Natural killer cell treated with Interleukin-12 subunit alpha and Interleukin-12 subunit beta and Interleukin-15 and Interleukin-18, amount 100 ng/mL, for 72 hours (primary cell): ENCODE results near the gene PHLDA1. TPM values are rescaled to one million over a fixed set of nuclear protein-coding genes. Genes with fewer than 3 reads are reported as not detected.
"Not testable (repeated sequence)": the region's sequence is repeated elsewhere in the genome, so short reads cannot be mapped to it uniquely, and the experiment has no call there.

ENCODE experiments used
- ATAC-seq, 2 donors: fragments of 150-1000 bp; cut with Tn5 transposase in 1 of 2; sonication (Bioruptor Pico), chemical (Tn5 transposase) in 1 of 2; 2 replicates each; pipeline ENCODE4 v1.10.0; 2021
- DNase-seq: peaks from one replicate; pipeline ENCODE4 v3.0.0; 2022; ENCODE audit warnings: low spot score
- H3K27ac Mint-ChIP-seq, 2 donors: 1 replicate in 1 of 2; 2 replicates in 1 of 2; pipeline ENCODE4 v1.8.0; 2022; ENCODE audit warnings: mixed read lengths in 2 of 2, mild to moderate bottlenecking in 1 of 2, moderate library complexity in 1 of 2
- H3K27me3 Mint-ChIP-seq, 2 donors: 1 replicate in 1 of 2; 2 replicates in 1 of 2; pipeline ENCODE4 v1.8.0; 2022; ENCODE audit warnings: mixed read lengths in 2 of 2
- H3K36me3 Mint-ChIP-seq: one replicate; pipeline ENCODE4 v1.8.0; 2022; ENCODE audit warnings: mixed read lengths
- H3K4me1 Mint-ChIP-seq, 2 donors: 1 replicate in 1 of 2; 2 replicates in 1 of 2; pipeline ENCODE4 v1.8.0; 2022; ENCODE audit warnings: low read depth in 2 of 2, mixed read lengths in 2 of 2, mild to moderate bottlenecking in 1 of 2
- H3K4me3 Mint-ChIP-seq: one replicate; pipeline ENCODE4 v1.8.0; 2022; ENCODE audit warnings: mixed read lengths
- H3K9me3 Mint-ChIP-seq: 2 replicates; pipeline ENCODE4 v1.8.0; 2022; ENCODE audit warnings: mixed read lengths
- total RNA-seq, 2 donors: library from RNA; stranded (reverse); gene quantifications; one replicate each; pipeline ENCODE4 v1.2.3, GENCODE V29; 2022

Gene PHLDA1
- total RNA-seq, 2 donors from 2014 or later: 62.0 to 153 TPM

GRCh38 chr12:75983851-75984250 lies 47.7 kb downstream of the PHLDA1 start:
- Mint-ChIP-seq H3K4me1 (peaks cover 42 to 50% of the 10 kb centered on the region in 2 donors), H3K27ac (peak overlapping the region; percentile 24 to 91), H3K4me3 (peak overlapping the region; percentile 3)
- not testable (repeated sequence) for H3K27me3 Mint-ChIP-seq, DNase-seq, H3K9me3 Mint-ChIP-seq, H3K36me3 Mint-ChIP-seq, ATAC-seq

- no peaks in the 10 kb centered on the region for H3K27me3 Mint-ChIP-seq
- H3K27ac Mint-ChIP-seq: peak overlapping the region; percentile 24 to 91
- peaks cover 43 to 58% of the 10 kb centered on the region in 2 donors for H3K4me1 Mint-ChIP-seq
- H3K36me3 Mint-ChIP-seq: peaks cover 2% of the 10 kb centered on the region
- H3K4me3 Mint-ChIP-seq: no peak overlapping the region
- no peak for ATAC-seq
- no peaks in the 10 kb centered on the region for H3K9me3 Mint-ChIP-seq
- DNase-seq: no peak
Measured at GRCh38 chr12:75982979-75983660, 48.5 kb downstream of the PHLDA1 start.

GRCh38 chr12:75982169-75982564 lies 49.4 kb downstream of the PHLDA1 start:
- Mint-ChIP-seq H3K36me3 (no peaks in the 10 kb centered on the region), H3K9me3 (no peaks in the 10 kb centered on the region), H3K27ac (peak overlapping the region; percentile 91 to 96), H3K4me3 (peak overlapping the region; percentile 13), H3K4me1 (peaks cover 47 to 67% of the 10 kb centered on the region in 2 donors), H3K27me3 (no peaks in the 10 kb centered on the region)
- DNase-seq: no peak
- ATAC-seq: no peak

DNA sequence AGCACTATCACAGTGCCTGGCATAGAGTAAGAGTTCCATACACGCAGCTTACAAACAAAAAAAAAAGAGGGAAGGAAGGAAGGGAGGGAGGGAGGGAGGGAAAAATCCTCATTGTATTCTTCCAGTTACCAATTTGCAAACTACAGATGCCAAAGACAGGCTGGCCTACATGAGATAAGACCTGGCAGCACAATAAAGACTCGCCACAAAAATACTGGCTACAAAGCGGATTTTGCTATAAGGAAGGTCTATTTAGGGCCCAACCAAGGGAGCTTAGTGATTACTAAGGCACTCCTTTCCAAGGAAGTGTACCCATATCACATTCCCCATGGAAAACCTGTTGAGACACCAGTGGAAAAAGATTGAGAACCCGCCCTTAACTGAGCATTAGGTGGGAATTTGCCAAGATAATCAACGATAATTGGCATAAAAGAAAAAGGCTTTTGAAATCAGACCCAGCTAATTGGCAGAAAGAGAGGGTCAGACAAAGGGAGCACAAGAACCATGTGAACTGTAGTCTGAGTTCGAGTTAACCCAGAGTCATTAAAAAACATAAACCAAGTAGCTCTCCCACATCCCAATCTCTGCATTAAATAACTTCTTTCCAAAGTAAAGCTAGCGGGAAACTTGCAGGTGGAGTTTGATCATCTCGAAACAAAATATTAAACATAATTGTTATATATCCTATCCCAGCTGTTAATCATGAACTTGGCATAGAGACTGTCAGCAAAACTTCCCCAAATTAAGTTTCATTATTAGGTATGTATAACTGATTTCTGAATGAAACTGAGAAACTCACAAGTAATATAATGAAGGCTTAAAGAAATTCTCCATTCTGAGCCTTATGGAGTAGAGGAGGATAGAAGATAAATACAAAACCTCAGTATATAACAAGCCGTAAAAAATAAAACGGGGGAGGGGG lies 50.1 kb downstream of the PHLDA1 start:
- Mint-ChIP-seq H3K9me3 (no peaks in the 10 kb centered on the region), H3K27me3 (no peaks in the 10 kb centered on the region), H3K36me3 (no peaks in the 10 kb centered on the region), H3K4me3 (peak overlapping the region; percentile 13), H3K4me1 (peaks cover 49 to 72% of the 10 kb centered on the region in 2 donors), H3K27ac (peak overlapping the region; percentile 91 to 96)
- ATAC-seq (no peak), DNase-seq (no peak)

DNA sequence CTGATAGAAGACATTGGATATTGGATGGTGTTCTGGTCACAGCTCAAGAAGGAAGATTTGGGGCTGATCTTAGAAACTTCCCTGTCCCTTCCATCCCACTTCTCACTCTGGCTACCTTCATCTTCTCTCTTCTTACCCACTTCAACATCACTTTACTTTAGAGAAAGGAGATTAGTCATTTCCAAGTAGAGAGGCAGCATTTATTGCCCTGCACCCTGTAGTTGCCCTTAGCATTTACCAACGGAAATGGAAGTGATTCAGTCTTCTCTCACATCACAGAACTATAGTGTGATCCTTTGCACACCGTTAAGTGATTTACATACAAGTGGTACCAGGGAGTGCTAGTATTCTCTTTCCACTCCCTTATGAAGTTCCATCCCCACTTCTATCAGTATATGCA lies 52.4 kb downstream of the PHLDA1 start:
- peak; percentile 80 to 88 for ATAC-seq
- DNase-seq: peak; percentile 64
- H3K36me3 Mint-ChIP-seq: no peaks in the 10 kb centered on the region
- H3K27ac Mint-ChIP-seq: peak overlapping the region; percentile 91 to 96
- no peaks in the 10 kb centered on the region for H3K27me3 Mint-ChIP-seq
- no peaks in the 10 kb centered on the region for H3K9me3 Mint-ChIP-seq
- peaks cover 59 to 78% of the 10 kb centered on the region in 2 donors for H3K4me1 Mint-ChIP-seq
- H3K4me3 Mint-ChIP-seq: peak overlapping the region; percentile 88

DNA sequence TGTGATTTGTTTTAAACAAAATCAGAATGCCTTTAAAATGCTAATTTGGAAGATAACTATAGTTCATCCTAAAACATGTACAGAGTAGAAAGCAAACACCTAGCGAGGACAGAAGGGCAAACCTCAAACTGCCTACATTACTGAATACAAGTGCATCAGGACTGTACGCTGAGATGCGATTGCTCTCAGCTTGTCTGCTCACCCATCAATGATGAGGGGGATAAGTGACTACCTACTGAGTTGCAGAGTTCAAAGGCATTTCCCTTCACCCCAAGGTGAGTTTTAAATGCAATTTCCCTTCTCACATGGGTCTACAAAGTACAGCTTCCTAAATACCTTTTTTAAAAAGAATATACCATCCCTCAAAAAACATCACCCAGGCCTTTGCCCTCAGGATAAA lies 52.9 kb downstream of the PHLDA1 start:
- H3K36me3 Mint-ChIP-seq: no peaks in the 10 kb centered on the region

GRCh38 chr12:75977952-75978671 lies 53.5 kb downstream of the PHLDA1 start:
- Mint-ChIP-seq H3K9me3 (no peaks in the 10 kb centered on the region), H3K4me3 (peak overlapping the region; percentile 88), H3K36me3 (no peaks in the 10 kb centered on the region), H3K27ac (peak overlapping the region; percentile 91 to 96), H3K27me3 (no peaks in the 10 kb centered on the region), H3K4me1 (peaks cover 50 to 70% of the 10 kb centered on the region in 2 donors)
- peak; percentile 91 for DNase-seq
- peak; percentile 95 to 98 for ATAC-seq

More for the DNA sequence above, 52.9 kb downstream of the PHLDA1 start:
- no peak for DNase-seq
- ATAC-seq: no peak
- peak overlapping the region; percentile 91 to 96 for H3K27ac Mint-ChIP-seq
- peak overlapping the region; percentile 88 for H3K4me3 Mint-ChIP-seq
- no peaks in the 10 kb centered on the region for H3K27me3 Mint-ChIP-seq
- H3K4me1 Mint-ChIP-seq: peaks cover 55 to 75% of the 10 kb centered on the region in 2 donors
- no peaks in the 10 kb centered on the region for H3K9me3 Mint-ChIP-seq

DNA sequence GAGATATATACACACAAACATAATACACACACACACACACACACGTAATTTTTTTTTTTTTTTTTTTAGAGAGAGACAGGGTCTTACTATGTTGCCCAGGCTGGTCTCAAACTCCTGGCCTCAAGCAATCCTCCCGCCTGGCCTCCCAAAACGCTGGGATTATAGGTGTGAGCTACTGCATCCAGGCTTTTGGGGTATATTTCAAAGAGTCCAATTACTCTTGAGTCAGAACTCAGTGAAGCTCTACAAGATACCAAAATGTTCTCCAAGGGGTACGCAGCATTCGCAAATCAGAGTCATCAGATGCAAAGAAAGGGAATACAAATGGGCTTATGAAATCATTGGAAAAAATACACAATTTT lies 54.0 kb downstream of the PHLDA1 start:
- ATAC-seq (peak; percentile 10 to 12), DNase-seq (no peak)
- Mint-ChIP-seq H3K36me3 (no peaks in the 10 kb centered on the region), H3K27ac (peak overlapping the region; percentile 91 to 96), H3K9me3 (no peaks in the 10 kb centered on the region), H3K27me3 (no peaks in the 10 kb centered on the region), H3K4me1 (peaks cover 50 to 69% of the 10 kb centered on the region in 2 donors), H3K4me3 (peak overlapping the region; percentile 88)

DNA sequence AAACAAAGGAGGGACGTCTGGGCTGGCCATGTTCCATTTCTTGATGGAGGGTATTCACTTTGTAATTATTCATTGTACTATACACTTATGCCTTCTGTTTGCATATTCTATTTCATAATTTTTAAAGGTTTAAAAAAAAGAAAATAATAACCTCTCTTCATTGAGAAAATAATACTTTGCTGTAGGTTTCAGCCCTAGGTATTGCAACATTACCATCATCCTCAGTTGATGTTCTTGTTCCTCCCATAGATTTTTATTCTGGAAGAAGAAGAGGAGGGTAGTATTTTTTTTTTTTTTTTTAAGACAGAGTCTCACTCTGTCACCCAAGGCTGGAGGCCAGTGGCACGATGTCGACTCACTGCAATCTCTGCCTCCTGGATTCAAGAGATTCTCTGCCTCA lies 54.7 kb downstream of the PHLDA1 start:
- Mint-ChIP-seq H3K9me3 (peaks cover 4% of the 10 kb centered on the region), H3K36me3 (peaks cover 4% of the 10 kb centered on the region), H3K27me3 (no peaks in the 10 kb centered on the region), H3K27ac (peak overlapping the region; percentile 91 to 96), H3K4me3 (peak overlapping the region; percentile 88), H3K4me1 (peaks cover 45 to 64% of the 10 kb centered on the region in 2 donors)
- DNase-seq (no peak), ATAC-seq (no peak)

DNA sequence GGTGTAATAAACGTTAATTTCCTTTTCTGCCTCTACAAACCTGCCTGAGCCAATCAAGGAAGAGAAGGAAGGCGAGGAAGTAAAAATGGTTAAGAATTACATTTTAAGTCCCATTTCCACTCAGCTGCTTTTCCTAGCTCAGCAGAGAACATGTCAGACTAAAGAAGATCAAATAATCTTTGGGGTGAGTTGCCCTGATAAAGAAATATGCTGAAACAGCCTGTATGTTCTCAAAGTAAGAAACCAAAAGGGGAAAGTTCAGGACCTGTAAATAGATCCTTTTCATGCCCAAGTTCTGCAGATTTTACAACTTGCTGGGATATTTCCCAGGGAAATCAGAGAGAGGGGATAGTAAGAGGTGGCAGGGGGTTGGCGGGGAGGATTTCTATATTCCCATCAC lies 55.5 kb downstream of the PHLDA1 start:
- H3K27ac Mint-ChIP-seq: peak overlapping the region; percentile 91 to 96
- H3K9me3 Mint-ChIP-seq: peaks cover 5% of the 10 kb centered on the region
- DNase-seq (no peak), ATAC-seq (no peak)
- peaks cover 10% of the 10 kb centered on the region for H3K36me3 Mint-ChIP-seq
- peaks cover 47 to 60% of the 10 kb centered on the region in 2 donors for H3K4me1 Mint-ChIP-seq
- peak overlapping the region; percentile 60 for H3K4me3 Mint-ChIP-seq
- no peaks in the 10 kb centered on the region for H3K27me3 Mint-ChIP-seq

DNA sequence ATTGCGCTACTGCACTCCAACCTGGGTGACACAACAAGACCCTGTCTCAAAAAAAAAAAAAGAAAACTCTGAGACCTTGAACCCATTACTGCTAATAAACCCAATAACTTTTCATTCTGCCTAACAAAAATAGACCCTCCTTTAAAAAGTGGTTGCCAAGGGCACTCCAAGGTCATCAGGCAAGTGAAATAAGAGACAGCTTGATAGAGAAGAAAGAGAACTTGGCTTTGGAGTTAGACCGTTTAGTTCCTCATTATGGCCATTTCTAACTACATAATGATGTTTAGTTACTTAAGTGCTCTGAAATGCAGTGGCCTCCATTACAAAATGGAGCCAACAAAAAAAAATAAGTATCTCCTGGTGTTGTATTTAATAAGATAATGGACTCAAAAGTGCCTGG lies 55.9 kb downstream of the PHLDA1 start:
- peaks cover 45 to 56% of the 10 kb centered on the region in 2 donors for H3K4me1 Mint-ChIP-seq
- peaks cover 5% of the 10 kb centered on the region for H3K9me3 Mint-ChIP-seq

More for the DNA sequence above, 55.9 kb downstream of the PHLDA1 start:
- H3K4me3 Mint-ChIP-seq: no peak overlapping the region
- H3K36me3 Mint-ChIP-seq: peaks cover 11% of the 10 kb centered on the region
- no peaks in the 10 kb centered on the region for H3K27me3 Mint-ChIP-seq
- peak overlapping the region; percentile 91 to 96 for H3K27ac Mint-ChIP-seq
- no peak for ATAC-seq
- no peak for DNase-seq
